Heart right ventricle (tissue), 16 donors: ENCODE data around the gene TAF1D. TPM values are rescaled to one million over a fixed set of nuclear protein-coding genes. Genes with fewer than 3 reads are reported as not detected.
A peak's percentile ranks its signal among the peaks of the same experiment; 100 is the strongest.

ENCODE experiments used
- ATAC-seq, 8 donors: fragments of 200-7000 bp; cut with Tn5 transposase; one replicate each; pipeline ENCODE4 v1.9.1; 2020; ENCODE audit warnings: mild to moderate bottlenecking in 8 of 8, moderate library complexity in 8 of 8, moderate number of reproducible peaks in 1 of 8
- DNase-seq, 2 donors: peaks; one replicate each; pipeline ENCODE4 v3.0.0-alpha.2; 2020
- H3K27ac ChIP-seq, 10 donors: fragments of 200-600 bp; sonication (generic) in 2 of 10; one replicate each; pipeline versions ENCODE4 v1.5.0 to v1.8.0; 2020 to 2022; ENCODE audit warnings: mild to moderate bottlenecking in 3 of 10
- H3K27me3 ChIP-seq, 7 donors: fragments of 200-600 bp; one replicate each; pipeline ENCODE4 v1.8.0; 2021 to 2022; ENCODE audit warnings: mild to moderate bottlenecking in 2 of 7
- H3K36me3 ChIP-seq, 9 donors: fragments of 200-600 bp; sonication (generic) in 1 of 9; one replicate each; pipeline versions ENCODE4 v1.5.0 to v1.8.0; 2020 to 2022; ENCODE audit warnings: mild to moderate bottlenecking in 2 of 9
- H3K4me1 ChIP-seq, 9 donors: fragments of 200-600 bp; sonication (generic) in 1 of 9; one replicate each; pipeline versions ENCODE4 v1.5.0 to v1.8.0; 2020 to 2022; ENCODE audit warnings: mild to moderate bottlenecking in 4 of 9
- H3K4me3 ChIP-seq, 10 donors: fragments of 200-600 bp; sonication (generic) in 2 of 10; one replicate each; pipeline versions ENCODE4 v1.5.0 to v1.8.0; 2020 to 2022; ENCODE audit warnings: mild to moderate bottlenecking in 7 of 10, moderate library complexity in 2 of 10
- H3K9me3 ChIP-seq, 11 donors: fragments of 200-600 bp in 10 of 11; sonication (generic) in 2 of 11; one replicate each; pipeline versions ENCODE4 v1.5.0 to v1.8.0; 2013 to 2022; ENCODE audit warnings: mild to moderate bottlenecking in 2 of 11, control low read depth in 1 of 11, moderate library complexity in 1 of 11
- CTCF ChIP-seq, 9 donors: fragments of 200-600 bp; sonication (generic) in 2 of 9; IDR thresholded peaks; one replicate each; pipeline versions ENCODE4 v1.5.0 to v1.8.0; 2021 to 2022; ENCODE audit warnings: antibody characterized with exemption in 9 of 9, mild to moderate bottlenecking in 5 of 9, moderate library complexity in 1 of 9
- WGBS, 2 donors: extraction: QIAGEN DNeasy Blood & Tissue Kit; methylation state at CpG; one replicate each; pipeline ENCODE4 v1.1.7; 2013; ENCODE audit warnings: inconsistent platforms in 1 of 2; 5-methylcytosine and 5-hydroxymethylcytosine counted together
- intact Hi-C, 10 donors: fragments of 100-400 bp; cut with DNase I; formaldehyde crosslinking; loops; one replicate each; pipeline versions ENCODE4 v1.11.1 to v1.14.2; 2022
- polyA plus RNA-seq, 2 donors: library from polyadenylated mRNA; stranded (reverse); fragments of 200-250 nt; gene quantifications; one replicate each; pipeline ENCODE4 v1.2.3, GENCODE V29; 2013
- total RNA-seq, 10 donors: library from RNA; stranded (reverse); fragmentation: NEBNext Ultra II Directional in 3 of 10; extraction: Animal tissue kit (Norgen Biotek cat#: 25700) in 3 of 10; gene quantifications; one replicate each; pipeline versions ENCODE4 v1.2.1 to v1.2.4, GENCODE V29; 2021 to 2023
- donor health status: Arrhythmogenic right ventricular cardiomyopathy.
- donor health status: ischemic (EF 13 %, LVEDD 7.1; RV severe dilation, severe dysfunction).
- donor health status: healthy with polysubstance abuse.
- donor health status: DM: no; HTN: yes; CAD: no.
- donor health status: DM: no; HTN: no; CAD: no.
- donor health status: ischemic (EF 25% LVEDD 6.9; RV normal size, moderate dysfunction).
- donor health status: ischemic (EF 25% LVEDD 5.7; RV mildly dilated, moderate dysfunction).
- donor health status: healthy.
- donor health status: DM: yes; HTN: yes; CAD: no.
- donor health status: Ischemic cardiomyopathy.
- donor health status: ischemic (EF 35%, LVEDD 5.7; RV mildly dilated, moderate dysfunction).
- donor health status: nonischemic (EF 11% LVEDD 7.7; RV severe dilation, severe dysfunction).
- donor health status: DM: yes; HTN: yes; CAD: no.
- donor health status: PGD.
- donor health status: ischemic (EF 29% LVEDD 5.4; RV normal size, mild dysfunction).
- donor health status: nonischemic (EF 23%, LVEDD 6.1; RV moderate dilation, normal function).

Gene TAF1D
- total and polyA plus RNA-seq, 12 donors, result 24.0 to 114 (median 33.5) TPM

- Histone ChIP-seq H3K9me3 (no peaks in the 10 kb centered on the region), H3K36me3 (peaks cover 0 to 68% (median 3%) of the 10 kb centered on the region in 9 donors), H3K4me1 (peaks cover 0 to 21% (median 14%) of the 10 kb centered on the region in 9 donors), H3K4me3 (no peak overlapping the region), H3K27ac (peak overlapping the region in 2 of 10 donors; percentile 36 to 80), H3K27me3 (no peaks in the 10 kb centered on the region)
- DNase-seq (no peak), ATAC-seq (no peak)
- TF ChIP-seq CTCF (IDR thresholded peaks at IDR 0.05), result no peak
- intact Hi-C loops, result no loop called here
- 91 to 98% methylated on average over 1 of the region's 1 CpG for WGBS, 2 donors
Measured at GRCh38 chr11:93717501-93717900, 23.8 kb downstream of the TAF1D start.

- TF ChIP-seq CTCF (IDR thresholded peaks at IDR 0.05), result no peak
- no peak overlapping the region for H3K4me3 ChIP-seq
- ATAC-seq, result peak in 7 of 8 donors; percentile 71 to 92 (median 81)
Measured at GRCh38 chr11:93715797-93716396, 25.4 kb downstream of the TAF1D start.

GRCh38 chr11:93712678-93713077 is 28.6 kb downstream of the TAF1D start:
- no peak overlapping the region for H3K27ac ChIP-seq
- H3K9me3 ChIP-seq, result peaks cover 0 to 42% (median 19%) of the 10 kb centered on the region in 11 donors
- DNase-seq (no peak), ATAC-seq (no peak)
- no peaks in the 10 kb centered on the region for H3K27me3 ChIP-seq
- H3K4me3 ChIP-seq, result no peak overlapping the region
- H3K36me3 ChIP-seq, result peaks cover 0 to 94% (median 24%) of the 10 kb centered on the region in 9 donors
- no peak for TF ChIP-seq CTCF (IDR thresholded peaks at IDR 0.05)
- H3K4me1 ChIP-seq, result peaks cover 0 to 15% (median 2%) of the 10 kb centered on the region in 9 donors
- intact Hi-C loops, result no loop called here

More at GRCh38 chr11:93715797-93716396, 25.4 kb downstream of the TAF1D start:
- peaks cover 0 to 12% (median 3%) of the 10 kb centered on the region in 11 donors for H3K9me3 ChIP-seq
- H3K27me3 ChIP-seq, result no peaks in the 10 kb centered on the region
- H3K4me1 ChIP-seq, result peaks cover 0 to 21% (median 14%) of the 10 kb centered on the region in 9 donors
- peak overlapping the region in 6 of 10 donors; percentile 16 to 66 (median 44) for H3K27ac ChIP-seq
- peak in 1 of 2 donors; percentile 13 for DNase-seq
- peaks cover 0 to 70% (median 7%) of the 10 kb centered on the region in 9 donors for H3K36me3 ChIP-seq
- WGBS, 2 donors, result 86 to 90% methylated on average over 4 of the region's 4 CpGs
- intact Hi-C loops, result no loop called here

GRCh38 chr11:93710239-93710638 is 31.1 kb downstream of the TAF1D start:
- DNase-seq (no peak), ATAC-seq (no peak)
- H3K36me3 ChIP-seq, result peaks cover 0 to 92% (median 32%) of the 10 kb centered on the region in 9 donors
- no peak for TF ChIP-seq CTCF (IDR thresholded peaks at IDR 0.05)
- no peak overlapping the region for H3K27ac ChIP-seq
- intact Hi-C loops, result no loop called here
- peaks cover 0 to 3% (median 0%) of the 10 kb centered on the region in 9 donors for H3K4me1 ChIP-seq
- 98% methylated on average over 1 of the region's 1 CpG for WGBS, 2 donors
- H3K27me3 ChIP-seq, result no peaks in the 10 kb centered on the region
- H3K4me3 ChIP-seq, result no peak overlapping the region
- H3K9me3 ChIP-seq, result peaks cover 0 to 42% (median 19%) of the 10 kb centered on the region in 11 donors
